GM19043 (cell line): Measurements from ENCODE around the gene PTPRE.

Experiments used
- ATAC-seq: cut with Tn5 transposase; IDR thresholded peaks from one replicate; pipeline ENCODE4 v1.9.1; 2021; ENCODE audit warnings: low read depth; ENCODE audit not compliant: unreplicated experiment

The PTPRE gene

GRCh38 chr10:128040096-128040495, 133.2 kb downstream of the PTPRE start:
- no peak for ATAC-seq

GRCh38 chr10:128040681-128041080, 133.8 kb downstream of the PTPRE start:
- no peak for ATAC-seq

- ATAC-seq: no peak
These were observed 135.3 kb downstream of the PTPRE start for GRCh38 chr10:128042131-128042610.

- no peak for ATAC-seq
These were observed 136.5 kb downstream of the PTPRE start for GRCh38 chr10:128043259-128044045.

GRCh38 chr10:128044186-128044585, 137.3 kb downstream of the PTPRE start:
- ATAC-seq: no peak

- ATAC-seq: no peak
These were observed 138.3 kb downstream of the PTPRE start for GRCh38 chr10:128044961-128045832.

GRCh38 chr10:128045833-128046120, 138.9 kb downstream of the PTPRE start:
- ATAC-seq: no peak

- ATAC-seq: no peak
These were observed 139.5 kb downstream of the PTPRE start for GRCh38 chr10:128046156-128046952.

- peak; percentile 3 for ATAC-seq
These were observed 140.0 kb downstream of the PTPRE start for GRCh38 chr10:128046953-128047290.

GRCh38 chr10:128047351-128047750, 140.4 kb downstream of the PTPRE start:
- peak; percentile 96 for ATAC-seq

GRCh38 chr10:128047991-128048818, 141.3 kb downstream of the PTPRE start:
- peak; percentile 31 for ATAC-seq

- ATAC-seq: no peak
These were observed 141.9 kb downstream of the PTPRE start for GRCh38 chr10:128048819-128049210.

GRCh38 chr10:128049226-128050120, 142.6 kb downstream of the PTPRE start:
- no peak for ATAC-seq

- ATAC-seq: no peak
These were observed 143.2 kb downstream of the PTPRE start for GRCh38 chr10:128050121-128050516.

GRCh38 chr10:128050936-128051335, 144.0 kb downstream of the PTPRE start:
- ATAC-seq: no peak

GRCh38 chr10:128051548-128051947, 144.6 kb downstream of the PTPRE start:
- no peak for ATAC-seq

- ATAC-seq: no peak
These were observed 145.8 kb downstream of the PTPRE start for GRCh38 chr10:128052696-128053095.

- ATAC-seq: no peak
These were observed 146.5 kb downstream of the PTPRE start for GRCh38 chr10:128053356-128053755.
